Measurements from ENCODE around the gene OR2M5. TPM values are rescaled to one million over a fixed set of nuclear protein-coding genes. Genes with fewer than 3 reads are reported as not detected.

Gene OR2M5
- total and polyA plus RNA-seq, 3 donors from 2014 or later: not detected

- no peak for DNase-seq
- H3K9me3 ChIP-seq: no peaks in the 10 kb centered on the region
- no peaks in the 10 kb centered on the region for H3K4me1 ChIP-seq
- intact Hi-C loops (cut with DNase I; ENCODE audit: low total_unique reads): no loop called here
- no peaks in the 10 kb centered on the region for H3K27me3 ChIP-seq
- H3K27ac ChIP-seq: no peak overlapping the region
- no peaks in the 10 kb centered on the region for H3K36me3 ChIP-seq (ENCODE audit: low read depth, missing control alignments)
- H3K4me3 ChIP-seq: no peak overlapping the region
- 84% methylated on average over 5 of the region's 5 CpGs for WGBS, 2 donors
- TF ChIP-seq CTCF (IDR thresholded peaks at IDR 0.05): no peak
- no peak for TF ChIP-seq POLR2A (IDR thresholded peaks at IDR 0.05)
Measured at GRCh38 chr1:248127653-248128052, 17.3 kb upstream of the OR2M5 start.

DNA sequence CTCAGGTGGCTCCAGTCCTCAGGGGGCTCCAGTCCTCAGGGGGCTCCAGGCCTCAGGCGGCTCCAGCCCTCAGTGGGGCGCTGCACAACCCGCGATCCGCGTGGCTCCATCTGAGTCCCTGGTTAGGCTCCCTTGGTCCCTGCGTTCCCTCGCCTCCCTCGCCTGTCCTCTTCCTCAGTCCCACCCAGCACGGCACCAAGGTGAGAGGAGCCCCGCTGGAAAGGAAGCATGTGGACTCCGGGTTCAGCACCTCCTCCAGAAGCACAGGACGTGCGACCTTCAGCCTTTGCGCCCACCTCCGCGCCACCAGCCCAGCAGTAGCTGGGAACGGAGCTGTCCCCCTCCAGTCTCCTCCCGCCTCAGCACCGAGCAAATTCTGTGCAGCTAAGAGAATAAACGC, 8.1 kb upstream of the OR2M5 start:
- Histone ChIP-seq H3K9me3 (no peaks in the 10 kb centered on the region), H3K36me3 (ENCODE audit: low read depth, missing control alignments) (no peaks in the 10 kb centered on the region), H3K4me3 (peak overlapping the region in 1 of 2 donors; percentile 36), H3K4me1 (no peaks in the 10 kb centered on the region), H3K27me3 (no peaks in the 10 kb centered on the region), H3K27ac (no peak overlapping the region)
- no peak for TF ChIP-seq CTCF (IDR thresholded peaks at IDR 0.05)
- no peak for TF ChIP-seq POLR2A (IDR thresholded peaks at IDR 0.05)
- DNase-seq: peak; percentile 41
- intact Hi-C loops (cut with DNase I; ENCODE audit: low total_unique reads): no loop called here
- 56 to 68% methylated on average over 11 to 21 of the region's 21 CpGs for WGBS, 2 donors

GRCh38 chr1:248140846-248141245, 4.1 kb upstream of the OR2M5 start:
- Histone ChIP-seq H3K4me1 (no peaks in the 10 kb centered on the region), H3K36me3 (ENCODE audit: low read depth, missing control alignments) (no peaks in the 10 kb centered on the region), H3K27ac (no peak overlapping the region), H3K27me3 (no peaks in the 10 kb centered on the region), H3K4me3 (no peak overlapping the region), H3K9me3 (no peaks in the 10 kb centered on the region)
- 86 to 88% methylated on average over 1 of the region's 1 CpG for WGBS, 2 donors
- TF ChIP-seq POLR2A (IDR thresholded peaks at IDR 0.05): no peak
- TF ChIP-seq CTCF (IDR thresholded peaks at IDR 0.05): no peak
- DNase-seq: no peak
- intact Hi-C loops (cut with DNase I; ENCODE audit: low total_unique reads): no loop called here

GRCh38 chr1:248143311-248143710, 1.6 kb upstream of the OR2M5 start:
- Histone ChIP-seq H3K36me3 (ENCODE audit: low read depth, missing control alignments) (no peaks in the 10 kb centered on the region), H3K9me3 (no peaks in the 10 kb centered on the region), H3K27ac (no peak overlapping the region), H3K27me3 (no peaks in the 10 kb centered on the region), H3K4me3 (no peak overlapping the region), H3K4me1 (no peaks in the 10 kb centered on the region)
- DNase-seq: no peak
- intact Hi-C loops (cut with DNase I; ENCODE audit: low total_unique reads): no loop called here
- TF ChIP-seq POLR2A (IDR thresholded peaks at IDR 0.05) (no peak), CTCF (IDR thresholded peaks at IDR 0.05) (no peak)
- WGBS, 2 donors: 62 to 64% methylated on average over 1 of the region's 1 CpG

- Histone ChIP-seq H3K36me3 (ENCODE audit: low read depth, missing control alignments) (no peaks in the 10 kb centered on the region), H3K4me3 (no peak overlapping the region), H3K27me3 (no peaks in the 10 kb centered on the region), H3K9me3 (no peaks in the 10 kb centered on the region), H3K27ac (no peak overlapping the region), H3K4me1 (no peaks in the 10 kb centered on the region)
- DNase-seq: no peak
- 80 to 87% methylated on average over 4 to 6 of the region's 6 CpGs for WGBS, 2 donors
- intact Hi-C loops (cut with DNase I; ENCODE audit: low total_unique reads): no loop called here
- TF ChIP-seq CTCF (IDR thresholded peaks at IDR 0.05) (no peak), POLR2A (IDR thresholded peaks at IDR 0.05) (no peak)
Measured at GRCh38 chr1:248152056-248152827, 7.3 kb downstream of the OR2M5 start.
